D721Med (cell line): ENCODE data around the gene JPT1.

ENCODE experiments used
- DNase-seq: peaks from one replicate; pipeline ENCODE4 v3.0.0; 2011; ENCODE audit warnings: low spot score; ENCODE audit not compliant: insufficient read length
- FAIRE-seq: peaks from 2 replicates; lab custom pipeline; 2011; peaks lifted over from hg19 to GRCh38; lab: Jason Lieb, UNC
- CTCF ChIP-seq: IDR thresholded peaks from 2 replicates; pipeline ENCODE4 v1.5.1; 2012; ENCODE audit warnings: mild to moderate bottlenecking, control low read depth; ENCODE audit not compliant: insufficient read depth; ENCODE audit errors: missing control alignments

JPT1 gene

GRCh38 chr17:75090871-75091854 lies 63.1 kb downstream of the JPT1 start:
- FAIRE-seq (no peak), DNase-seq (no peak)
- TF ChIP-seq CTCF, result no peak

- DNase-seq, result no peak
- TF ChIP-seq CTCF, result no peak
- no peak for FAIRE-seq
Measured at GRCh38 chr17:75088465-75089417, 65.6 kb downstream of the JPT1 start.

GRCh38 chr17:75087558-75088453 lies 66.5 kb downstream of the JPT1 start, which contains the start of gene SLC16A5:
Gene SLC16A5 (plus strand): TSS chr17:75087954. CDS start chr17:75093637, 5,683 bp downstream.
- TF ChIP-seq CTCF, result no peak
- no peak for DNase-seq
- FAIRE-seq, result no peak

- TF ChIP-seq CTCF, result no peak
- no peak for FAIRE-seq
- no peak for DNase-seq
Measured at GRCh38 chr17:75087182-75087557, 67.1 kb downstream of the JPT1 start.

DNA sequence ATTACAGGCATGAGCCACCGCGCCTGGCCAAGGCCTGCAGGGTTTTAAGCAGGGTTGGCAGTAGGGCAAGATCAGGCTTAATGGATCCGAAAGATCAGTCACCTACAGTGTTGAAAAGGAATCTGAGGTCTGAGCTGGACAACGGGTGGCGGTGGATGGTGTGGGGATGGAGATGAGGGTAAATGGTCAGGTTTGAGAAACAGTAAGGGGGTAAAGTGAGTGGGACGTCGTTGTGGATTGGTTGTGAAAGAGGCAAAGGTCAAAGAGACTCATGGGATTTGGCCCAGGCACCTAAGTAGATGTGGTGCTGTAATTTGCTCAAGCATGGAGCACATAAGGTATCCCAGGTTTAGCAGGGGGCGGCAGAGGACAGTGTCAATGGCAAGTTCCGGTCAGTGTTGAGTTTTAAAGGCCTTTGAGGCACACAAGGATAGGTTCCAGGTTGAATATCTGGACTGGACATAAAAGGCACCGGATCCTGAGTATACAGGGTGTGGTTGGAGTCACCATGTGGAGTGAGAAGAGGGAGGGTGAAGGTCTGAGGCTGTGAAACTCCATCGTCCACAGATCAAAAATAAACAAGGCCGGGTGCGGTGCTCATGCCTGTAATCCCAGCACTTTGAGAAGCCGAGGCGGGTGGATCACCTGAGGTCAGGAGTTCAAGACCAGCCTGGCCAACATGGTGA lies 67.7 kb downstream of the JPT1 start:
- FAIRE-seq, result no peak
- DNase-seq, result no peak
- no peak for TF ChIP-seq CTCF
